ENCODE measurements around the gene FAM222A.
"Not testable (repeated sequence)": the region's sequence is repeated elsewhere in the genome, so short reads cannot be mapped to it uniquely, and the experiment has no call there.

The FAM222A gene

DNA sequence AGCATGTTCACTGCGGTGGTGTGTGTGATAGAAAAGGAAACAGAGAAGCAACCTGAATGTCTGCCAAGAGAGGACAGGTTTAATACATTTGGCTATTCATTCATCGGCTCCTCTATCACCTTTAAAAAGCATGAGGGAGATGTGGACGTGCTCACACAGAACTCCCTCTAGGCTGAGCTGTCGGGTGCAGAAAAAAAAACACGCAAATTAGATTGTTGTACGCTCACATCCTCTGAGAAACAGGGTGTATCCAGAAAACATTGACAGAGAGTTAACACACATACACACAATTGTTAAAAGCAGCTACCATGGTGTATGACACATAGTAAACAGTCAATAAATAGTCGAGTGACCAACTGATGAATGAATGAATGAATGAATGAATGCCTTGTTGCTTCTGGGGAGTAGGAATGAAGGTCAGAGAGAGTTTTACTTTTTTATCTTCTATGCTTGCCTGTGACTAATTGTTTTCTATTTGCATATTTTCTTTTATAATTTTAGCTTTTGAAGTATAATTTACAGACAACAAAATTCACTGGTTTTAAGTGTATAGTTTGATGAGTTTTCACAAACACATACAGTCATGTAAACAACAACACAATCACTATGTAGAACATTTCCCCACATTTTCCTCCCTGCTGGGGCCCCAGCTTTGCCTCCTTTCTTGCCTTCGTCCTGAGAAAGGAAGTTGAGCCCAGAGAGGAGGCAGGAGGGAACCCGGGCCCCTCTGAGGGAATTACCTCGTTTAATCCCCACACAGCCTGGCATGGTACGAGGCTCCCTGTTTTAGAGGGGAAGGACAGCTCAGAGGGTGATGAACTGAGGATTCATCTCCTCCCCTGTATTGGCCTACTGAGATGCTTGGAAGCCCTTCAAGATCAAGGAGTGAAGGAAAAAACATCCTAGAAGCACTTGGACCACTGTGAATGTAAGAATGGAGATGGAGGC lies 19.7 kb upstream of the FAM222A start:
- no peak for DNase-seq (ENCODE audit: low read depth in 3 of 3, low spot score in 1 of 3)

DNA sequence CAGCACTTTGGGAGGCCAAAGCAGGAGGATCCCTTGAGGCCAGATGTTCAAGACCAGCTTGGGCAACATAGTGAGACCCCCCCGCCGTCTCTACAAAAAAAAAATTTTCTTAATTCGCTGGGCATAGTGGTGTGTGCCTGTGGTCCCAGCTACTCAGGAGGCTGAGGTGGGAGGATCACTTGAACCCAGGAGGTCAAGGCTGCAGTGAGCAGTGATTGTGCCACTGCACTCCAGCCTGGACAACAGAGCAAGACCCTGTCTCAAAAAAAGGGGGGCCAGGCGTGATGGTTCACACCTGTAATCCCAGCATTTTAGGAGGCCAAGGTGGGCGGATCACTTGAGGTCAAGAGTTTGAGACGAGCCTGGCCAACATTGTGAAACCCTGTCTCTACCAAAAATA lies 19.0 kb upstream of the FAM222A start:
- not testable (repeated sequence) for DNase-seq (ENCODE audit: low read depth in 3 of 3, low spot score in 1 of 3)

DNA sequence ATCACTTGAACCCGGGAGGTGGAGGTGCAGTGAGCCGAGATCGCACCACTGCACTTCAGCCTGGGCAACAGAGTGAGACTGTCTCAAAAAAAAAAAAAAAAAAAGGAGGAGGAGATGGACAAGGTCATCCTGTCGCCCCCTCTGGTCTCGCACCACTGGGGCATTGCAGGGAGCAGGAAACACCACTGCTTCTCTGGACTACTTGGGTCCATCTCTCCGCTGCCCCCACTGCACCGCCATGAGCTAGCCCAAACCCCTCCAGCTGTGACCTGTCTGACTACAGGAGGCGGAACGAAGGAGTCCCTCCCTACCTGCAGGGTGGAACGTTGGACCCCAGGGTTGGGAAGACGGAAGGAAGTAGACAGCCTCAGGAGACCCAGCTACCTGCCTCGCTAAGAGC lies 18.2 kb upstream of the FAM222A start:
- DNase-seq (ENCODE audit: low read depth in 3 of 3, low spot score in 1 of 3): no peak

DNA sequence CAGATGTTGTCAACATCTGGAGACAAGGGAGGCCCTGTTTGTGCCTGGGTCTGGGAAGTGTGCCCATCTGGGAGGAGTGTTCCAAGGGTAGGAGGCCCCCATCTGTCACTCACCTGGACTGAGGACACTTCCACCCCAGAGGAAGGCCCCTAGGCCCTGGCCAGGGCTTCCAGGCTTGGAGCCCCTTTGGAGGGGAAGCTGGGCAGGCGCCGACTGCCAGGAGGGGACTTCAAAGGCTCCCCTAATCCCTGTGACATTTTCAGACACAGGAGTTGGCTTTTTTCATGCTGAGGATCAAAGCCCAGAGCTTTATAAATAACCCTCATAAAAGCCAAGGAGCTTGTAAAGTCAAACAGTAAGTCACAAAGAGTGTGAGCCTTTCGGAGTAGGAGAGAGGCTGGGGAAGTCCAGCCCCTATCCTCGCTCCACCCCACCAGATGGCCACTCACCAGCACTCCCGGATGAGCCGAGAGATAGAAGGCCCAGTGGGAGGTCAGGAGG lies 17.6 kb upstream of the FAM222A start:
- DNase-seq (ENCODE audit: low read depth in 3 of 3, low spot score in 1 of 3): no peak

DNA sequence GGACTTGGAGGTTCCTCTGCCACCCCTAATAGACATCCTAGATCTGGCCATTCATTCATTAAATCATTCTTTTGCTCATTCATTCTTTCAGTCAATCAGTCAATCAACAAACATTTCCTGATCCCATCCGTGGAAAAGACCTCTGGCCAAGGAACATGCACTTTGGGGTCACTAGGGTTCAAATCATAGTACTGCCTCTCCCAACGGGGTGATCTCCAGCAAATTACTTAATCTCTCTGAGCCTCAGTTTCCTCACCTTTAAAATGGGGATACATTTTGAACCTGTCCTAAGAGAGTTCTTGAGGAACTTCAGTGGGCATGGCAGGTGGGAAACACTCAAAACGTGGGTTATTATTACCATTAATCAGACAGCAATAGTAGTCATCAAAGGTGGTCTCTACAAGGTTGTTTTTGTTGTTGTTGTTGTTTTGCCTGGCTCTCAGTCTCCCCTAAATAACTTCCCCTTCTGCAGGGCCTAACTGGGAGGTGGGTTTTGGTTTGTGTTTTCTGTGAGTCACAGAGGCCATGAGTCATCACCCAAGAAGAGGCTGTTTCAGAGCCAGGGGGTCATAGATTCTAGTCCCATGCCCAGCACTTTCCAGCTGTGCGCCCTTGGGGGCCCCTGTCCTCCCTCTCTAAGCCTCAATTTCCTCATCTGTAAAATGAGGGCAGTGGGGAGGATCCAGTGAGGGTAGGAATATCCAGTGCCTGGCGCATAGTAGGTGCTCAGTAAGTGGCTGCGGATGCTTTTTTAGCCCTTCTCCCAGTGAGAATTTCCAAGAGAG lies 16.9 kb upstream of the FAM222A start:
- no peak for DNase-seq (ENCODE audit: low read depth in 3 of 3, low spot score in 1 of 3)

GRCh38 chr12:109697270-109697553 lies 16.4 kb upstream of the FAM222A start:
- no peak for DNase-seq (ENCODE audit: low read depth in 3 of 3, low spot score in 1 of 3)

DNA sequence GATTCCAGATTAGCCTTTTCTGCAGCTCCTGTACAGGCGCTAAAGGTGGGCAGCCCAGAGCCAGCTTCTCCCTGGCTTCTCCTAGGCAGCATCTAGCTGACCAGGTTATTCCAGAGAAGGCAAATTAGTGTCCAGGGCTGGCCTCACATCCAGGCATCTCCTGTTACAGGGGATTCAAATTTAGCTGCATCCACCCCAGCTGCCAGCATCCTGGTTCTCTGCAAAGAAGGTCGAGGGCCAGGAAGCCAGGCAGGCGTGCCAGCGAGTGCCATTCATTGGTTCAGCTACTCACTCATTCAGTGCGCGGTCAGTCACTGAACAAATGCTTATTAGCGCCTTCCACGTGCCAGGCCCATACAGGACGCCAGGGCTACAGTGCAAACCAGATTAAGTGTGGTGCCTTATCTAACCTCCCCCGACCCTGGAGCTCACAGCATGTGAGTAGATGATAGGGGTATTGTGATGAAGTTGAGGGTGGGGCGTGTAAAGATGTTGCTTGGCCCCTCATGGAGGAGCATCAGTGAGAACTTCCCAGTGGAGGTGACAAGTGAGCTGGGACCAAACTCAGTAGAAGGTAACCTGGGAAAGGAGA lies 15.7 kb upstream of the FAM222A start:
- DNase-seq (ENCODE audit: low read depth in 3 of 3, low spot score in 1 of 3): no peak

GRCh38 chr12:109698820-109699219 lies 14.8 kb upstream of the FAM222A start:
- DNase-seq (ENCODE audit: low read depth in 3 of 3, low spot score in 1 of 3): no peak

- DNase-seq (ENCODE audit: low read depth in 3 of 3, low spot score in 1 of 3): no peak
Observed at GRCh38 chr12:109701064-109701463, 12.6 kb upstream of the FAM222A start.

- DNase-seq (ENCODE audit: low read depth in 3 of 3, low spot score in 1 of 3): no peak
Observed at GRCh38 chr12:109702111-109702841, 11.3 kb upstream of the FAM222A start.

DNA sequence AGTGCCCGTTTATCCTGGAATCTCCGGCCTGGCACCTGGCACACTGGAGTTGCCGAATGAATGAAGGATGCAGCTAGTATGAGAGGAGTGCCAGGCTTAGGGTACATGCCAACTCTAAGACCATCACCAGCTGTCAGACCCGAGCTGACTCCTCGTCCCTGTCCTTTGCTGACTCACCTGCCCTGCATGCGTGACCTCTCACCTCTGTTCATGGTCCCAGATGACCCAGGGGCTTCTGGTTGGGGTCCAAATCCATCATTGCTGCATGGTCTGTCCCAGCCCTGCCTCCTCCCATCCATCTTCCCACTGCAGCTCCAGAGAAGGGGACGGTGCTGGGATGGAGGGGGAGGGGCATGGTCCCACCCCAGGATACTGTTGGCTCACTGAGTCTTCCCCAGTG lies 9.9 kb upstream of the FAM222A start:
- DNase-seq (ENCODE audit: low read depth in 3 of 3, low spot score in 1 of 3): no peak

DNA sequence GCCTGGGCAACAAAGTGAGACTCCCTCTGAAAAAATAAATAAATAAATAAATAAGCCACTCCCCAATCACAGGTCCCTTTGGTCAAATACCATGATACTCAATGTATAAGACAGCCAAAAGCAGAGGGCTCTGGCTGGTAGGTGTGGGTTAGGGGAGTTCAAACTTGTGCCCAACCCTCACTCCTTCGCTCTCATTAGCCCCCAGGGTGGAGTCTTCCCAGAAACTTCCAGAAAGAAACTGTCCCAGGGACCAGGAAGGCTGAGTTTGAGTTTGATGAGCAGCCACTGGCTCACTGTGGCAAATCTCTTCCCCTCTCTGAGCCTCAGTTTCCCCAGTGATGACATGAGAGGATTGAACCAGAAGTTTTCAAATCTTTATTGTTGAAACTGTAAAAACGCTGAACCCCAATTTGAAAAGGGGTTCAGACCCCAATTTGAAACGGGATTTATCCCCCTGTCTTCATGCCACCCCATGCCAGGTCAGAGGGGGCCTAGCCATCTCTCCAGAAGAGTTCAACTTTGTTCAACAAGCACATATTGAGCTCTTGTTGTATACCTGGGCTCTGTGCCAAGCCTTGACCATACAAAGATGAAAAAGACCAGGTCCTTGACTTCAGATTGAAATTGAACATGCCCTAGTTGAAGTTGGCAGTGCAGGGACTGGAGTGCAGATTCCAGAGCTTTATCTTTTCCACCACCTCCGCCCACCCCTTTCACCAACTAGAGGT lies 9.1 kb upstream of the FAM222A start:
- DNase-seq (ENCODE audit: low read depth in 3 of 3, low spot score in 1 of 3): no peak

- no peak for DNase-seq (ENCODE audit: low read depth in 3 of 3, low spot score in 1 of 3)
Observed at GRCh38 chr12:109705291-109705690, 8.3 kb upstream of the FAM222A start.

- DNase-seq (ENCODE audit: low read depth in 3 of 3, low spot score in 1 of 3): no peak
Observed at GRCh38 chr12:109706398-109706746, 7.3 kb upstream of the FAM222A start.

- DNase-seq (ENCODE audit: low read depth in 3 of 3, low spot score in 1 of 3): no peak
Observed at GRCh38 chr12:109706747-109707469, 6.7 kb upstream of the FAM222A start.

DNA sequence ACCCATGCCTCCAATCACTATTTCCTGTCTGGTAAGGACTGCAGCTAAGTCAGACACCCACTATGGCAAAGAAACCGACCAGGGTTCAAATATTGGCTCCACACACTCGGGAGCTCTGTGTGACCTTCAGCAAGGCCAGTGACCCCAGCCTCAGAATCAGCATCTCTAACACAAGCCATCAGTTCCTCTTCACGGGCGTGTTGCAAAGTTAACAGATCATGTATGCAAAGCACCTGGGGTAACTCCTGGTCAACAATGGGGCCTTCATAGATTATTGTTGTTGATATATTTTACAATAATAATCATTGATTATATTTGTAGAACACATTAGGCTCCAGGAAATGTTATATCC lies 6.2 kb upstream of the FAM222A start:
- DNase-seq (ENCODE audit: low read depth in 3 of 3, low spot score in 1 of 3): no peak

GRCh38 chr12:109708939-109709338 lies 4.7 kb upstream of the FAM222A start:
- no peak for DNase-seq (ENCODE audit: low read depth in 3 of 3, low spot score in 1 of 3)

DNA sequence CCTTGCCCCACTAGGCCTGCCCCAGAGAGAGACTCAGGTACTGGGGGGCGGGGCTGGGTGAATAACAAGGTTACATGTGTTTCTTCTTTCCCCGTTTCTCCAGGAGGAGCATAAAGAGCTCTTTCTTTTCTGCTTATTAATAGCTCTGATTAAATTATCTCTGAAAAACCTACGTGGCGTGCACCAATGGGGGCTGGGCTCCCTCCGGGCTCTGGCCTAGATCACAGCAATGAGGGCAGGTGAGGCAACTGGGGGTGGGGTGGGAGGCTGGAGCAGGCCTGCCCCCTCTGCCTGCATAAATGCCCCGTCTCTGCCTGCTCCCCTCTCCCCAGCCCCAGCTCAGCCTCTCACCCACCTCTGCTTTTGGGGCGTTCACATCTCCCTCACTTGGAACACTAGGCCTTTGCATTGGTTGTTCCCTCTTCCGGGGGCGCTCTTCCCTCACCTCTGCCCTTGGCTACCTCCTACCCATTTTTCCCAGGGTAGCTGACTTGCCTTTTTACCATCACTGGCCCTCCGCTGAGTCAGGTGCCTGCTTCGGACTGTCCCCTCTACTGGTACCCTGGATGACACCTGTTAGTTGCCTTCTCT lies 4.1 kb upstream of the FAM222A start:
- DNase-seq (ENCODE audit: low read depth in 3 of 3, low spot score in 1 of 3): no peak

DNA sequence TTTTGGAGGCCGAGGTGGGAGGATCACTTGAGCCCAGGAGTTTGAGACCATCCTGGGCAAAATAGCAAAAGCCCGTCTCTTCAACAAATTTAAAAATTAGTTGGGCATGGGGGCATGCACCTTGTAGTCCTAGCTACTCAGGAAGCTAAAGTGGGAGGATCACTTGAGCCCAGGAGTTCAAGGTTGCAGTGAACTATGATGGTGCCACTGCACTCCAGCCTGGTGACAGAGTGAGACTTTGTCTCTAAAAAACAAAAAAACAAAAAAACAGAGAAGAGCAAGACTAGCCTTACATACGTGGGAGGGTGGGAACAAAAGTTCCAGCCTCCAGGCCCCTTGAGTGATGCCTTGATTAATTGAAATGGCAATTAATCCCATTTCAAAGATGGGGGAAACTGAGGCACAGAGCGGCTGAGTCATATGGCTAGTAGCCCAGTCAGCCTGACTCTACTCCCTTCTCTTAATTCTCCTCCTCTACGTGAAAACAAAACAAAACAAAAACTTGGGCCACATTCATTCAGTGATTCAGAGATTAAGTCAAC lies 3.3 kb upstream of the FAM222A start:
- no peak for DNase-seq (ENCODE audit: low read depth in 3 of 3, low spot score in 1 of 3)

Measured in stimulated activated CD4-positive, alpha-beta T cell treated with anti-CD3 and anti-CD28 coated beads, TNF-alpha, amount 100 ng/mL, for 1 hour (primary cell).